ENCODE results near the gene SNU13.

GRCh38 chr22:41696703-41697102, 8.0 kb upstream of the SNU13 start:
- TF ChIP-seq CTCF (IDR thresholded peaks at IDR 0.05) (no peak), POLR2A (IDR thresholded peaks at IDR 0.05) (no peak), POLR2AphosphoS5 (IDR thresholded peaks at IDR 0.05) (no peak), EP300 (IDR thresholded peaks at IDR 0.05) (no peak)

All from sigmoid colon (tissue), 4 donors.